Measurements from ENCODE around the gene MPP7. TPM values are rescaled to one million over a fixed set of nuclear protein-coding genes. Genes with fewer than 3 reads are reported as not detected.

MPP7 gene
- polyA plus RNA-seq, 1 donor (not counting 4 experiments of a cell fraction or from before 2014, with no cell fraction given): 6.3 TPM

- Histone ChIP-seq H3K79me2 (ENCODE audit: control insufficient read depth, insufficient read depth, low read length) (no peaks in the 10 kb centered on the region), H4K20me1 (ENCODE audit: control insufficient read depth, extremely low read depth, insufficient read depth, low read length) (no peaks in the 10 kb centered on the region), H2AFZ (ENCODE audit: control insufficient read depth, low read length) (no peak overlapping the region), H3K36me3 (ENCODE audit: control insufficient read depth in 2 of 2, extremely low read depth in 1 of 2, insufficient read depth in 2 of 2, low read length in 2 of 2) (no peaks in the 10 kb centered on the region), H3K4me1 (ENCODE audit: control insufficient read depth, extremely low read depth, insufficient read depth, low read length) (no peaks in the 10 kb centered on the region), H3K9ac (ENCODE audit: control insufficient read depth, extremely low read depth, insufficient read depth, low read length) (no peak overlapping the region), H3K9me1 (ENCODE audit: control insufficient read depth, extremely low read depth, insufficient read depth, low read length) (no peaks in the 10 kb centered on the region), H3K4me3 (ENCODE audit: control insufficient read depth in 2 of 3, extremely low read depth in 1 of 3, insufficient read depth in 2 of 3, low read depth in 1 of 3, low read length in 3 of 3) (no peak overlapping the region), H3K9me3 (ENCODE audit: control insufficient read depth, low read depth, low read length) (no peaks in the 10 kb centered on the region), H3K4me2 (ENCODE audit: control insufficient read depth, extremely low read depth, insufficient read depth, low read depth, low read length) (no peak overlapping the region), H3K27me3 (ENCODE audit: control insufficient read depth, extremely low read depth, insufficient read depth, low read length) (no peaks in the 10 kb centered on the region), H3K27ac (ENCODE audit: control insufficient read depth, insufficient read depth, low read length) (no peak overlapping the region)
- dilution Hi-C loops (cut with MboI; ENCODE audit: extremely low pct_ligation_motif_present, low sequenced_read_pairs): no loop called here
- FAIRE-seq: no peak
- TF ChIP-seq CTCF (optimal IDR thresholded peaks at IDR 0.05 in 1 of 3, IDR thresholded peaks at IDR 0.05 in 1 of 3, conservative IDR thresholded peaks at IDR 0.05 in 1 of 3; ENCODE audit: extremely low read depth in 1 of 3, insufficient read depth in 2 of 3, low read length in 3 of 3) (no peak), EZH2 (IDR thresholded peaks at IDR 0.05; ENCODE audit: low read length) (no peak)
- DNase-seq (ENCODE audit: low read depth, low spot score): no peak
Measured at GRCh38 chr10:28315140-28315539, 12.3 kb upstream of the MPP7 start.

- H3K36me3 ChIP-seq (ENCODE audit: control insufficient read depth in 2 of 2, extremely low read depth in 1 of 2, insufficient read depth in 2 of 2, low read length in 2 of 2): no peaks in the 10 kb centered on the region
- no peaks in the 10 kb centered on the region for H3K4me1 ChIP-seq (ENCODE audit: control insufficient read depth, extremely low read depth, insufficient read depth, low read length)
- no peaks in the 10 kb centered on the region for H4K20me1 ChIP-seq (ENCODE audit: control insufficient read depth, extremely low read depth, insufficient read depth, low read length)
- no peaks in the 10 kb centered on the region for H3K9me1 ChIP-seq (ENCODE audit: control insufficient read depth, extremely low read depth, insufficient read depth, low read length)
- no peak overlapping the region for H3K4me2 ChIP-seq (ENCODE audit: control insufficient read depth, extremely low read depth, insufficient read depth, low read depth, low read length)
- no peak overlapping the region for H3K4me3 ChIP-seq (ENCODE audit: control insufficient read depth in 2 of 3, extremely low read depth in 1 of 3, insufficient read depth in 2 of 3, low read depth in 1 of 3, low read length in 3 of 3)
- DNase-seq (ENCODE audit: low read depth, low spot score) (no peak), FAIRE-seq (no peak)
- no peak for TF ChIP-seq CTCF (optimal IDR thresholded peaks at IDR 0.05 in 1 of 3, IDR thresholded peaks at IDR 0.05 in 1 of 3, conservative IDR thresholded peaks at IDR 0.05 in 1 of 3; ENCODE audit: extremely low read depth in 1 of 3, insufficient read depth in 2 of 3, low read length in 3 of 3)
- TF ChIP-seq EZH2 (IDR thresholded peaks at IDR 0.05; ENCODE audit: low read length): no peak
- H3K79me2 ChIP-seq (ENCODE audit: control insufficient read depth, insufficient read depth, low read length): no peaks in the 10 kb centered on the region
- dilution Hi-C loops (cut with MboI; ENCODE audit: extremely low pct_ligation_motif_present, low sequenced_read_pairs): no loop called here
- no peak overlapping the region for H3K27ac ChIP-seq (ENCODE audit: control insufficient read depth, insufficient read depth, low read length)
- H2AFZ ChIP-seq (ENCODE audit: control insufficient read depth, low read length): no peak overlapping the region
- H3K9ac ChIP-seq (ENCODE audit: control insufficient read depth, extremely low read depth, insufficient read depth, low read length): no peak overlapping the region
- no peaks in the 10 kb centered on the region for H3K27me3 ChIP-seq (ENCODE audit: control insufficient read depth, extremely low read depth, insufficient read depth, low read length)
- no peaks in the 10 kb centered on the region for H3K9me3 ChIP-seq (ENCODE audit: control insufficient read depth, low read depth, low read length)
Measured at GRCh38 chr10:28314211-28314610, 11.3 kb upstream of the MPP7 start.

Measured in keratinocyte (primary cell).